B cell (primary cell): ENCODE data around the gene TMOD3. TPM values are rescaled to one million over a fixed set of nuclear protein-coding genes. Genes with fewer than 3 reads are reported as not detected.

Source experiments
- ATAC-seq: fragments of 200-7000 bp; cut with Tn5 transposase; one replicate; pipeline ENCODE4 v1.10.0; 2021; ENCODE audit warnings: low read depth, mild to moderate bottlenecking, moderate number of reproducible peaks, moderate library complexity
- CTCF ChIA-PET: fragments of 350-600 bp; sonication (Branson Sonifier 250); formaldehyde crosslinking; loops from one replicate; lab custom pipeline; 2021; ENCODE audit warnings: antibody characterized with exemption, inconsistent platforms; lab: Charles Lee
- POLR2A ChIA-PET: fragments of 350-600 bp; sonication (Branson Sonifier 250); formaldehyde crosslinking; loops from one replicate; lab custom pipeline; 2021; ENCODE audit warnings: antibody characterized with exemption; lab: Charles Lee
- DNase-seq: peaks from one replicate; pipeline ENCODE4 v3.0.0; 2013
- H2AFZ ChIP-seq: 2 replicates; pipeline ENCODE4 v1.6.1; 2012; ENCODE audit warnings: mild to moderate bottlenecking, low read depth, low read length; ENCODE audit not compliant: insufficient read depth, poor library complexity, severe bottlenecking
- H3K27ac ChIP-seq, 2 donors: 1 replicate in 1 of 2; 2 replicates in 1 of 2; pipeline ENCODE4 v1.5.1; 2012 to 2013; ENCODE audit warnings: low read length in 2 of 2, mild to moderate bottlenecking in 2 of 2, moderate library complexity in 1 of 2
- H3K27me3 ChIP-seq, 4 experiments: fragments of 200-600 bp in 1 of 4; sonication (generic) in 1 of 4; replicated peaks in 1 of 4; 1 replicate in 2 of 4; 2 replicates in 2 of 4; pipeline versions ENCODE4 v1.6.1 to v1.7.0; 2013 to 2016; ENCODE audit warnings: low read length in 3 of 4, mild to moderate bottlenecking in 2 of 4, mixed read lengths in 1 of 4, moderate library complexity in 1 of 4; ENCODE audit not compliant: insufficient read depth in 4 of 4, control insufficient read depth in 3 of 4; ENCODE audit errors: control extremely low read depth in 1 of 4
- H3K36me3 ChIP-seq, 2 experiments: replicated peaks in 1 of 2; 1 replicate in 1 of 2; 2 replicates in 1 of 2; pipeline versions ENCODE4 v1.6.1 to v1.7.1; 2013; ENCODE audit warnings: low read length in 1 of 2; ENCODE audit not compliant: insufficient read depth in 2 of 2, control insufficient read depth in 1 of 2; ENCODE audit errors: control extremely low read depth in 1 of 2, extremely low read depth in 1 of 2
- H3K4me1 ChIP-seq, 2 donors: fragments of 200-600 bp in 1 of 2; sonication (generic) in 1 of 2; 1 replicate in 1 of 2; 2 replicates in 1 of 2; pipeline versions ENCODE4 v1.5.1 to v1.6.1; 2013 to 2017; ENCODE audit warnings: low read length in 2 of 2; ENCODE audit not compliant: control insufficient read depth in 2 of 2, insufficient read depth in 2 of 2
- H3K4me2 ChIP-seq: replicated peaks from 2 replicates; pipeline ENCODE3; 2012; ENCODE audit warnings: mild to moderate bottlenecking, low read depth, low read length; ENCODE audit not compliant: poor library complexity, severe bottlenecking
- H3K4me3 ChIP-seq, 5 experiments: fragments of 200-600 bp in 1 of 5; sonication (generic) in 1 of 5; 1 replicate in 3 of 5; 2 replicates in 2 of 5; pipeline versions ENCODE4 v1.5.1 to v1.7.0; 2011 to 2016; ENCODE audit warnings: low read length in 4 of 5, mild to moderate bottlenecking in 4 of 5, low read depth in 2 of 5, control low read depth in 1 of 5, moderate library complexity in 1 of 5; ENCODE audit not compliant: insufficient read depth in 1 of 5; ENCODE audit errors: control extremely low read depth in 1 of 5, extremely low read depth in 1 of 5
- H3K79me2 ChIP-seq: fragments of 200-600 bp; sonication (generic); one replicate; pipeline ENCODE4 v1.6.0; 2016; ENCODE audit warnings: low read length; ENCODE audit not compliant: control insufficient read depth, insufficient read depth
- H3K9ac ChIP-seq: fragments of 200-600 bp; sonication (generic); 2 replicates; pipeline ENCODE4 v1.6.1; 2017; ENCODE audit warnings: mild to moderate bottlenecking, low read length, moderate library complexity
- H3K9me3 ChIP-seq, 3 donors: one replicate each; pipeline versions ENCODE4 v1.6.1 to v1.7.1; 2013; ENCODE audit warnings: low read length in 2 of 3; ENCODE audit not compliant: control insufficient read depth in 2 of 3, insufficient read depth in 1 of 3; ENCODE audit errors: control extremely low read depth in 1 of 3
- H4K20me1 ChIP-seq: 2 replicates; pipeline ENCODE4 v1.6.0; 2012; ENCODE audit warnings: mild to moderate bottlenecking, low read length; ENCODE audit not compliant: insufficient read depth, control insufficient read depth, poor library complexity, severe bottlenecking
- H3K27ac Mint-ChIP-seq: one replicate; pipeline ENCODE4 v1.8.0; 2021; ENCODE audit warnings: mixed read lengths
- H3K27me3 Mint-ChIP-seq: one replicate; pipeline ENCODE4 v1.8.0; 2021; ENCODE audit warnings: mixed read lengths
- H3K4me1 Mint-ChIP-seq: one replicate; pipeline ENCODE4 v1.8.0; 2021; ENCODE audit warnings: mixed read lengths
- H3K4me3 Mint-ChIP-seq: one replicate; pipeline ENCODE4 v1.8.0; 2021; ENCODE audit warnings: mixed read lengths
- H3K9me3 Mint-ChIP-seq: one replicate; pipeline ENCODE4 v1.8.0; 2022; ENCODE audit warnings: mixed read lengths; ENCODE audit not compliant: insufficient read depth
- EZH2 ChIP-seq: IDR thresholded peaks from 2 replicates; pipeline ENCODE4 v1.6.1; 2012; ENCODE audit warnings: borderline replicate concordance, low read depth, mild to moderate bottlenecking, moderate library complexity, low read length; ENCODE audit not compliant: insufficient read depth, poor library complexity, severe bottlenecking
- WGBS: methylation state at CpG from one replicate; pipeline ENCODE4 v1.1.5; 2013; ENCODE audit warnings: missing lambda C conversion rate; ENCODE audit not compliant: insufficient coverage; 5-methylcytosine and 5-hydroxymethylcytosine counted together
- intact Hi-C: fragments of 100-400 bp; cut with micrococcal nuclease; formaldehyde crosslinking; loops from one replicate; pipeline ENCODE4 v1.10.0; 2022
- polyA plus RNA-seq: library from polyadenylated mRNA; depleted of rRNA; stranded (reverse); fragments of >200 nt; gene quantifications from 2 replicates; pipeline ENCODE4 v1.2.3, GENCODE V29; 2012
- total RNA-seq, 2 donors: library from RNA; stranded (reverse); fragments of 120-200 nt in 1 of 2; gene quantifications; 1 replicate in 1 of 2; 2 replicates in 1 of 2; pipeline versions ENCODE4 v1.2.3 to v1.2.4, GENCODE V29; 2013 to 2022
- TF ChIP-seq, protein P1 (sequence below): fragments of 200-600 bp; IDR thresholded peaks from one replicate; pipeline ENCODE4 v1.8.0; 2022; ENCODE audit warnings: antibody characterized with exemption, mild to moderate bottlenecking

TMOD3 gene
- total and polyA plus RNA-seq, 2 donors (not counting 1 experiment from before 2014, with no cell fraction given) = 7.2 to 52.1 TPM

DNA sequence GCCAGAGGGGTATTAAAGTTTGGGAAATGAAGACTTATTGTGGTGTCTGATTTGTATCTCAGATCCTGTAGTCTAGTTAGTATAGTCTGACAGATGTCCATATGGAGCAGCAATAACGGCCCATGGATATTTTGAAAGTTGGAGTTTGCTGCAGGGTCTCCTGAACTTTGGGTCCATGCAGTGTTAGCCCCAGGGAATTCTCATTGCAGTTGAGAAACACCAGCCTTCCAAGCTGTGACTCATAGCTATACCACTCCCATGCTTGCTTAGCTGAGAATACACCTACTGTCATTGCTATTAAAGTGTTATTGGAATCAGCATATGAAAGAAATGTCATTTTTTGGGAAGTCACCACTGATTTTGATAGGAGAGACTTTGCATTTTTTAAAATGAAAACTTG, 48.8 kb upstream of the TMOD3 start:
- Histone ChIP-seq H3K36me3 (peaks cover 11 to 29% of the 10 kb centered on the region in 2 experiments), H3K4me3 (no peak overlapping the region), H4K20me1 (peaks cover 7% of the 10 kb centered on the region), H3K79me2 (no peaks in the 10 kb centered on the region), H2AFZ (no peak overlapping the region), H3K27ac (no peak overlapping the region), H3K27me3 (no peaks in the 10 kb centered on the region), H3K4me1 (peaks cover 0 to 4% of the 10 kb centered on the region in 2 donors), H3K9me3 (peaks cover 0 to 6% (median 1%) of the 10 kb centered on the region in 3 donors), H3K9ac (no peak overlapping the region), H3K4me2 (no peak overlapping the region)
- Mint-ChIP-seq H3K27me3 (no peaks in the 10 kb centered on the region), H3K4me1 (peaks cover 13% of the 10 kb centered on the region), H3K27ac (no peak overlapping the region), H3K9me3 (no peaks in the 10 kb centered on the region), H3K4me3 (no peak overlapping the region)
- ATAC-seq = no peak
- CTCF ChIA-PET = interaction anchor here (15.9 kb wide), 1 partner anchor 130 kb away, joined by 728 read pairs; no protein-coding TSS in a partner anchor
- 100% methylated on average over 1 of the region's 1 CpG for WGBS
- intact Hi-C loops = no loop called here
- TF ChIP-seq EZH2 = no peak
- TF ChIP-seq, protein P1, sequence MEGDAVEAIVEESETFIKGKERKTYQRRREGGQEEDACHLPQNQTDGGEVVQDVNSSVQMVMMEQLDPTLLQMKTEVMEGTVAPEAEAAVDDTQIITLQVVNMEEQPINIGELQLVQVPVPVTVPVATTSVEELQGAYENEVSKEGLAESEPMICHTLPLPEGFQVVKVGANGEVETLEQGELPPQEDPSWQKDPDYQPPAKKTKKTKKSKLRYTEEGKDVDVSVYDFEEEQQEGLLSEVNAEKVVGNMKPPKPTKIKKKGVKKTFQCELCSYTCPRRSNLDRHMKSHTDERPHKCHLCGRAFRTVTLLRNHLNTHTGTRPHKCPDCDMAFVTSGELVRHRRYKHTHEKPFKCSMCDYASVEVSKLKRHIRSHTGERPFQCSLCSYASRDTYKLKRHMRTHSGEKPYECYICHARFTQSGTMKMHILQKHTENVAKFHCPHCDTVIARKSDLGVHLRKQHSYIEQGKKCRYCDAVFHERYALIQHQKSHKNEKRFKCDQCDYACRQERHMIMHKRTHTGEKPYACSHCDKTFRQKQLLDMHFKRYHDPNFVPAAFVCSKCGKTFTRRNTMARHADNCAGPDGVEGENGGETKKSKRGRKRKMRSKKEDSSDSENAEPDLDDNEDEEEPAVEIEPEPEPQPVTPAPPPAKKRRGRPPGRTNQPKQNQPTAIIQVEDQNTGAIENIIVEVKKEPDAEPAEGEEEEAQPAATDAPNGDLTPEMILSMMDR = no peak
- POLR2A ChIA-PET = no interaction called here
- no peak for DNase-seq

DNA sequence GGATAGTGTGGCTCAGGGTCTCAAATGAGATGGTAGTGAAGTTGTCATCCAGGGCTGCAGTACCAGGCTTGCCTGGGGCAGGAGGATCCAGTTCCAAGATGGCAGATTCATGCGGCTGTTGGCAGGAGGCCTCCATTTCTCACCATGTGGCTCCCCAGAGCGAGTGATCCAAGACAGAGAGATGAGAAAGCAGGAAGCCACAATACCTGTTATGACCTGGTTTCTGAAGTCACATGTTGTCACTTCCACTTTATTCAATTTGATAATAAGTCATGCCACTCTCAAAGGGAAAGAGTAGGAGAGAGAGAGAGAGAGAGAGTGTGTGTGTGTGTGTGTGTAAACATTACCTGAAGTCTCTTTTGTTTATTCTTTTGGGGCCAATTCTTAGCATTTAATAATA, 47.9 kb upstream of the TMOD3 start:
- POLR2A ChIA-PET = no interaction called here

More for the DNA sequence above, 47.9 kb upstream of the TMOD3 start:
- DNase-seq = no peak
- no peaks in the 10 kb centered on the region for H3K79me2 ChIP-seq
- Mint-ChIP-seq H3K4me3 (no peak overlapping the region), H3K4me1 (peaks cover 7% of the 10 kb centered on the region), H3K27me3 (no peaks in the 10 kb centered on the region), H3K27ac (no peak overlapping the region), H3K9me3 (no peaks in the 10 kb centered on the region)
- CTCF ChIA-PET = interaction anchor here (15.9 kb wide), 1 partner anchor 130 kb away, joined by 728 read pairs; no protein-coding TSS in a partner anchor
- no peaks in the 10 kb centered on the region for H3K4me1 ChIP-seq
- no peak for ATAC-seq
- H3K27me3 ChIP-seq = no peaks in the 10 kb centered on the region
- intact Hi-C loops = no loop called here
- H2AFZ ChIP-seq = no peak overlapping the region
- H3K27ac ChIP-seq = no peak overlapping the region
- H4K20me1 ChIP-seq = peaks cover under 1% of the 10 kb centered on the region
- WGBS = 80% methylated on average over 1 of the region's 2 CpGs
- H3K4me2 ChIP-seq = no peak overlapping the region
- peaks cover 11 to 35% of the 10 kb centered on the region in 2 experiments for H3K36me3 ChIP-seq
- no peak for TF ChIP-seq EZH2
- TF ChIP-seq, protein P1 = no peak
- no peak overlapping the region for H3K4me3 ChIP-seq
- no peak overlapping the region for H3K9ac ChIP-seq
- peaks cover 0 to 6% (median 2%) of the 10 kb centered on the region in 3 donors for H3K9me3 ChIP-seq
